Fibroblast of villous mesenchyme (primary cell): ENCODE data around the gene CAMSAP1. TPM values are rescaled to one million over a fixed set of nuclear protein-coding genes. Genes with fewer than 3 reads are reported as not detected.

Experiments used
- DNase-seq: peaks from one replicate; pipeline ENCODE4 v3.0.0-alpha.2; 2010; ENCODE audit warnings: low read depth
- H3K4me3 ChIP-seq: 2 replicates; pipeline ENCODE4 v1.5.1; 2011; ENCODE audit warnings: low read depth, mild to moderate bottlenecking, low read length
- CTCF ChIP-seq: IDR thresholded peaks from 2 replicates; pipeline ENCODE4 v1.5.1; 2012; ENCODE audit warnings: low read depth, mild to moderate bottlenecking, low read length; ENCODE audit not compliant: insufficient read depth
- total RNA-seq: library from RNA; depleted of rRNA; stranded (reverse); fragments of >200 nt; gene quantifications from 2 replicates; pipeline ENCODE4 v1.2.3, GENCODE V29; 2012

CAMSAP1 gene
- total RNA-seq, 1 donor: 23.7 TPM

GRCh38 chr9:135886147-135886981 is 21.0 kb downstream of the CAMSAP1 start:
- H3K4me3 ChIP-seq: no peak overlapping the region
- TF ChIP-seq CTCF: no peak
- no peak for DNase-seq

- DNase-seq: peak; percentile 29
- no peak for TF ChIP-seq CTCF
Observed at GRCh38 chr9:135885100-135885853, 22.1 kb downstream of the CAMSAP1 start.

GRCh38 chr9:135884328-135885035 is 22.9 kb downstream of the CAMSAP1 start:
- peak; percentile 70 for DNase-seq
- H3K4me3 ChIP-seq: no peak overlapping the region
- TF ChIP-seq CTCF: no peak

More at GRCh38 chr9:135885100-135885853, 22.1 kb downstream of the CAMSAP1 start:
- H3K4me3 ChIP-seq: no peak overlapping the region

GRCh38 chr9:135883410-135884089 is 23.8 kb downstream of the CAMSAP1 start:
- no peak for TF ChIP-seq CTCF
- no peak overlapping the region for H3K4me3 ChIP-seq
- DNase-seq: no peak

- no peak for DNase-seq
- no peak for TF ChIP-seq CTCF
- H3K4me3 ChIP-seq: no peak overlapping the region
Observed at GRCh38 chr9:135882011-135882410, 25.3 kb downstream of the CAMSAP1 start.

- TF ChIP-seq CTCF: no peak
- H3K4me3 ChIP-seq: no peak overlapping the region
- DNase-seq: no peak
Observed at GRCh38 chr9:135880438-135880837, 26.9 kb downstream of the CAMSAP1 start.
